Measurements from ENCODE around the gene REST. TPM values are rescaled to one million over a fixed set of nuclear protein-coding genes. Genes with fewer than 3 reads are reported as not detected.

The REST gene
- total and polyA plus RNA-seq, 9 of the 15 experiments (the other 6 are each of a cell fraction or from before 2014, with no cell fraction given) = 2.9 to 24.0 (median 19.2) TPM

GRCh38 chr4:56977321-56978012 lies 69.8 kb downstream of the REST start, which contains the start of gene NOA1 (continued):
- TF ChIP-seq, protein P1, sequence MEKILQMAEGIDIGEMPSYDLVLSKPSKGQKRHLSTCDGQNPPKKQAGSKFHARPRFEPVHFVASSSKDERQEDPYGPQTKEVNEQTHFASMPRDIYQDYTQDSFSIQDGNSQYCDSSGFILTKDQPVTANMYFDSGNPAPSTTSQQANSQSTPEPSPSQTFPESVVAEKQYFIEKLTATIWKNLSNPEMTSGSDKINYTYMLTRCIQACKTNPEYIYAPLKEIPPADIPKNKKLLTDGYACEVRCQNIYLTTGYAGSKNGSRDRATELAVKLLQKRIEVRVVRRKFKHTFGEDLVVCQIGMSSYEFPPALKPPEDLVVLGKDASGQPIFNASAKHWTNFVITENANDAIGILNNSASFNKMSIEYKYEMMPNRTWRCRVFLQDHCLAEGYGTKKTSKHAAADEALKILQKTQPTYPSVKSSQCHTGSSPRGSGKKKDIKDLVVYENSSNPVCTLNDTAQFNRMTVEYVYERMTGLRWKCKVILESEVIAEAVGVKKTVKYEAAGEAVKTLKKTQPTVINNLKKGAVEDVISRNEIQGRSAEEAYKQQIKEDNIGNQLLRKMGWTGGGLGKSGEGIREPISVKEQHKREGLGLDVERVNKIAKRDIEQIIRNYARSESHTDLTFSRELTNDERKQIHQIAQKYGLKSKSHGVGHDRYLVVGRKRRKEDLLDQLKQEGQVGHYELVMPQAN (IDR thresholded peaks at IDR 0.05; ENCODE audit: borderline replicate concordance) = peak; percentile 70; the same call in 1 of the 2 replicates
- TF ChIP-seq ZNF511 (CRISPR knock-in tag; IDR thresholded peaks at IDR 0.05) (peak; percentile 69; the same call in 1 of the 2 replicates), HNRNPL (IDR thresholded peaks at IDR 0.05; ENCODE audit: low read depth, low read length) (no peak), ZNF311 (CRISPR knock-in tag; IDR thresholded peaks at IDR 0.05) (no peak), HCFC1 (IDR thresholded peaks at IDR 0.05; ENCODE audit: low read depth, low read length) (peak; percentile 28; the same call in 1 of the 2 replicates), COPS2 (conservative IDR thresholded peaks at IDR 0.05) (no peak), E2F5 (CRISPR knock-in tag; IDR thresholded peaks at IDR 0.05) (peak; percentile 22; the same call in 1 of the 2 replicates), JUN (IDR thresholded peaks at IDR 0.05; ENCODE audit: borderline replicate concordance, low read depth, low read length) (peak; percentile 26; the same call in 1 of the 2 replicates), JUN (CRISPR knock-in tag; IDR thresholded peaks at IDR 0.05; ENCODE audit: borderline replicate concordance) (no peak), ILK (tag; IDR thresholded peaks at IDR 0.05; ENCODE audit: borderline replicate concordance, low read depth) (no peak), ARID2 (IDR thresholded peaks at IDR 0.05) (no peak), FOXK2 (conservative IDR thresholded peaks at IDR 0.05 in 1 of 2, IDR thresholded peaks at IDR 0.05 in 1 of 2; ENCODE audit: low read depth in 2 of 2) (no peak), XRCC3 (IDR thresholded peaks at IDR 0.05) (no peak), SLC30A9 (CRISPR knock-in tag; IDR thresholded peaks at IDR 0.05) (no peak), RNF2 (IDR thresholded peaks at IDR 0.05) (no peak), HSF4 (CRISPR knock-in tag; IDR thresholded peaks at IDR 0.05; ENCODE audit: borderline replicate concordance) (no peak), GABPB1 (CRISPR knock-in tag; IDR thresholded peaks at IDR 0.05) (peak; percentile 54), SAP30 (IDR thresholded peaks at IDR 0.05; ENCODE audit: borderline replicate concordance, insufficient read depth, low read depth, low read length, poor library complexity, severe bottlenecking) (peak; percentile 57), POLR2AphosphoS5 (IDR thresholded peaks at IDR 0.05; ENCODE audit: control insufficient read depth, insufficient read depth, low read depth, low read length) (peak; percentile 87), NR2C2 (CRISPR knock-in tag; IDR thresholded peaks at IDR 0.05) (peak; percentile 66; the same call in 1 of the 2 replicates), NR2C2 (tag; IDR thresholded peaks at IDR 0.05) (0 out of 2 replicates have a peak, but pooled peaks have one; percentile 34)
- TF ChIP-seq, protein P2, sequence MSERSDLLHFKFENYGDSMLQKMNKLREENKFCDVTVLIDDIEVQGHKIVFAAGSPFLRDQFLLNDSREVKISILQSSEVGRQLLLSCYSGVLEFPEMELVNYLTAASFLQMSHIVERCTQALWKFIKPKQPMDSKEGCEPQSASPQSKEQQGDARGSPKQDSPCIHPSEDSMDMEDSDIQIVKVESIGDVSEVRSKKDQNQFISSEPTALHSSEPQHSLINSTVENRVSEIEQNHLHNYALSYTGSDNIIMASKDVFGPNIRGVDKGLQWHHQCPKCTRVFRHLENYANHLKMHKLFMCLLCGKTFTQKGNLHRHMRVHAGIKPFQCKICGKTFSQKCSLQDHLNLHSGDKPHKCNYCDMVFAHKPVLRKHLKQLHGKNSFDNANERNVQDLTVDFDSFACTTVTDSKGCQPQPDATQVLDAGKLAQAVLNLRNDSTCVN (CRISPR knock-in tag; IDR thresholded peaks at IDR 0.05) = no peak

All from K562 (cell line).